ELF-1 (cell line): ENCODE measurements around the gene GRM2.

Source experiments
- DNase-seq: peaks from one replicate; pipeline ENCODE4 v3.0.0-alpha.2; 2016; ENCODE audit warnings: low read depth, low spot score

The GRM2 gene

GRCh38 chr3:51705276-51706020 lies 1.4 kb upstream of the GRM2 start:
- DNase-seq, result no peak

DNA sequence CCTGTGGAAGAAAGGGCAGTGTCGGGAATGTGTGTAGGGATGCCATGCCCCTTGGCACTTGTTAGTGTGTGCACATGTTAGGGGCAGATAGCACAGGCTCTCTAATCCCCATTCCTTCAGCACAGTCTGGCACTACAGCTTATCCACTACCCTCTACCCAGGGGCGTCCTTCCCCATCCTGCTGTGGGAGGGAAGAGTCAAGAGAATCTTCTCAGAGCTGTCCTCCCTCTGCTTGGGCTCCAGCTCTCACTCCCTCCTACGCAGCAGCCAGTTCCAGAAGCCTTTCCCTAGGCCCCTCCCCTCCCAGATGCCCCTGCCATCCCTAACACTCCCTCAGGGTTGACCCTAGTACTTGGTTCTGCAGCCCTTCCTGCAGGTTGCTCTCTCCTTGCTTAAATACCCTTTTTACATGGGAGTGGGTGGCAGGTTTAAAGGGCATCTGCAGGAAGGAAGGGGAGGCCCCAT lies 815 bp upstream of the GRM2 start:
- no peak for DNase-seq

DNA sequence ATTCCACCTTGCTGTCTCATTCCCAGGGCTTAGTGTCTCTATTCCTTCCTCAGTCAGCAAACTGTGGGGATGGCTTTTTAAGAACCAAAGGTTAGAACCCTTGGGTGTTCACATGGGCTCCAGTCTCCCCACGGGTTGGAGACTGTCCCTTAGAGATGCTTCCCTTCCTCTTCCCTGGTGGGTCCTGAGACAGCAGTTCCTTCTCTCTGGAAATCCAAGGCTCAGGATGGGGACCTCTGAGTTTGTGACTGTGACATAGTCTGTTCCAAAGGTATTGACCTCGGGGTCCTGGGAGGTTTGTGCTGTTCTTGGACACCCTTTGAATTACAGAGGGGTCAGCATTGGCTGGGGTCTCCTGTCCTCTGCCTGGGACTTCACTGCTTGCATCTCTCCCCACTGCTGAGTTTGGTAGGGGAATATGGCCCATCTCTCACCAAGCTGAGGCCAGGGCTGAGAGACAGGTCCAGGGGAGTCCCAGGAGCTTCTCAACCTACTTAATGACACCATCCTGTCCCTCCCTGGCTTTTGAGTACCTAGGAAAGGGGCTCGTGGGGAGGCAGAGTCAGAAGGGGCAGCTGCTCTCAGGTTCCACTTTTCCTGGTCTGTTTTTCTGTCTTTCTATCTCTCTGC lies 1.5 kb downstream of the GRM2 start:
- DNase-seq, result no peak

- no peak for DNase-seq
Measured at GRCh38 chr3:51709004-51709420, 2.1 kb downstream of the GRM2 start.

DNA sequence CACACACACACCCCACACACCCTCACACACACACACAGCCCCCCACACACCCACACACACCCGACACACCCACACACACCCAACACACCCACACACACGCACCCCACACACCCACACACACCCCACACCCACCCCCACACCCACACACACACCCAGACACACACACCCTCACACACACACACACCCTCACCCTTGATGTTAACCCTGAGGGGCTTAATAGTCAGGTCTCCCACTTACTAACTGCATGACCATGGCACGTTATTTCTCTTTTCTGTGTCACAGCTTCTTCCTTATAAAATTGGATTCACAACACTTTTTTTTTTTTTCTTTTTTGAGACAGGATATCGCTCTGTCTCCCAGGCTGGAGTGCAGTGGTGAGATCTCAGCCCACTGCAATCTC lies 2.8 kb downstream of the GRM2 start:
- no peak for DNase-seq

- no peak for DNase-seq
Measured at GRCh38 chr3:51710631-51711351, 3.9 kb downstream of the GRM2 start.

- no peak for DNase-seq
Measured at GRCh38 chr3:51711352-51712037, 4.6 kb downstream of the GRM2 start.

- no peak for DNase-seq
Measured at GRCh38 chr3:51712038-51712420, 5.2 kb downstream of the GRM2 start.

- DNase-seq, result no peak
Measured at GRCh38 chr3:51712511-51712931, 5.7 kb downstream of the GRM2 start.

DNA sequence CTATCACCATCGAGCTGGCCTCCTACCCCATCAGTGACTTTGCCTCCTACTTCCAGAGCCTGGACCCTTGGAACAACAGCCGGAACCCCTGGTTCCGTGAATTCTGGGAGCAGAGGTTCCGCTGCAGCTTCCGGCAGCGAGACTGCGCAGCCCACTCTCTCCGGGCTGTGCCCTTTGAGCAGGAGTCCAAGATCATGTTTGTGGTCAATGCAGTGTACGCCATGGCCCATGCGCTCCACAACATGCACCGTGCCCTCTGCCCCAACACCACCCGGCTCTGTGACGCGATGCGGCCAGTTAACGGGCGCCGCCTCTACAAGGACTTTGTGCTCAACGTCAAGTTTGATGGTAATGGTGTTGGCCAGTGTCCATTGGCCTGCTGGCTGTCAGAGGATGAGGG lies 6.1 kb downstream of the GRM2 start:
- no peak for DNase-seq

DNA sequence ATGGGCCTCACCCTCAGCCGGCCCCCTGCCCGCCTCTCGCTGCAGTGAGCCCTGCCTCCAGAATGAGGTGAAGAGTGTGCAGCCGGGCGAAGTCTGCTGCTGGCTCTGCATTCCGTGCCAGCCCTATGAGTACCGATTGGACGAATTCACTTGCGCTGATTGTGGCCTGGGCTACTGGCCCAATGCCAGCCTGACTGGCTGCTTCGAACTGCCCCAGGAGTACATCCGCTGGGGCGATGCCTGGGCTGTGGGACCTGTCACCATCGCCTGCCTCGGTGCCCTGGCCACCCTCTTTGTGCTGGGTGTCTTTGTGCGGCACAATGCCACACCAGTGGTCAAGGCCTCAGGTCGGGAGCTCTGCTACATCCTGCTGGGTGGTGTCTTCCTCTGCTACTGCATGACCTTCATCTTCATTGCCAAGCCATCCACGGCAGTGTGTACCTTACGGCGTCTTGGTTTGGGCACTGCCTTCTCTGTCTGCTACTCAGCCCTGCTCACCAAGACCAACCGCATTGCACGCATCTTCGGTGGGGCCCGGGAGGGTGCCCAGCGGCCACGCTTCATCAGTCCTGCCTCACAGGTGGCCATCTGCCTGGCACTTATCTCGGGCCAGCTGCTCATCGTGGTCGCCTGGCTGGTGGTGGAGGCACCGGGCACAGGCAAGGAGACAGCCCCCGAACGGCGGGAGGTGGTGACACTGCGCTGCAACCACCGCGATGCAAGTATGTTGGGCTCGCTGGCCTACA lies 8.5 kb downstream of the GRM2 start:
- no peak for DNase-seq

DNA sequence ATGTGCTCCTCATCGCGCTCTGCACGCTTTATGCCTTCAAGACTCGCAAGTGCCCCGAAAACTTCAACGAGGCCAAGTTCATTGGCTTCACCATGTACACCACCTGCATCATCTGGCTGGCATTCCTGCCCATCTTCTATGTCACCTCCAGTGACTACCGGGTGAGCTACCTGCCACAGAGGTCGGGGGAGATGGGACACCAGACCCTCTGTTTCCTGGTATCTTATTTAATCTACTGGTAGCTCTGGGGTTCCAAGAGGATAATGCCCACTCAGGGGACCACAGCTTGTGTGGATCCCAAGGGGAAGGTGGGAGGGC lies 9.1 kb downstream of the GRM2 start:
- no peak for DNase-seq

- DNase-seq, result no peak
Measured at GRCh38 chr3:51716805-51717204, 9.9 kb downstream of the GRM2 start.

- DNase-seq, result no peak
Measured at GRCh38 chr3:51717446-51717845, 10.6 kb downstream of the GRM2 start.

- DNase-seq, result no peak
Measured at GRCh38 chr3:51717947-51718346, 11.1 kb downstream of the GRM2 start.

GRCh38 chr3:51718547-51719409 lies 11.9 kb downstream of the GRM2 start:
- peak; percentile 91 for DNase-seq

DNA sequence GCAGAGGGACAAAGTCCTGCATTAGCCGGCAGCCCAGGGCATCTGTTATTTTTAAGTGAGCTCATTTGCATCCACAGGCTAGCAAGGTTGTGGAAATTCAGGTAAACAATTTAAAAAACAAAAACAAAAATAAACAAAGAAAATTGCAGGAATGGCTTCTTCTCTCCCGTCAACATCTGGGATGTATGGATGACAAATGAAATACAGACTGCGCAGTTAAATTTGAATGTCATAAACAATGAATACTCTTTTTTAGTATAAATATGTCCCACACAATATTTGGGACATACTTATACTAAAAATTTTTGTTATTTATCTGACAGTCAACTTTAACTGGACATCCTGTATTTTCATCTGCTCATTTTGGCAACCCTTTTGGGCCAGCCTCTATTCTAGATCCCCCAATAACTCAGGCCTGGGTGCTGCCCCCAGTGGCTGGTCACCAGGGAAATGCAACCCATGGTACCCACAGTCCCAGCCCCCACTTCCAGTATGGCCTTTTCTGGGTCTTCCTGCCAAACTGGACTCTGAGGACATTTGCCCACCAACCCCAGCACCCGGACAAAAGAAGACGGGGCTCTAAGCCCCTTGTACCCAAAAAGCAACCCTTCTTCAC lies 12.7 kb downstream of the GRM2 start:
- no peak for DNase-seq

GRCh38 chr3:51720292-51721061 lies 13.6 kb downstream of the GRM2 start:
- no peak for DNase-seq

GRCh38 chr3:51721062-51721745 lies 14.3 kb downstream of the GRM2 start:
- DNase-seq, result no peak
